H9 (cell line): ENCODE results near the gene DAB1. TPM values are rescaled to one million over a fixed set of nuclear protein-coding genes. Genes with fewer than 3 reads are reported as not detected.

ENCODE experiments used
- DNase-seq: peaks from one replicate; pipeline ENCODE4 v3.0.0-alpha.2; 2017
- H2AFZ ChIP-seq: one replicate; pipeline ENCODE4 v1.6.1; 2013; ENCODE audit warnings: mild to moderate bottlenecking, low read length, control low read depth, moderate library complexity
- H2AK5ac ChIP-seq: 2 replicates; pipeline ENCODE4 v1.6.1; 2013; ENCODE audit warnings: low read length, control low read depth, mixed read lengths; ENCODE audit not compliant: insufficient read length
- H2BK120ac ChIP-seq: one replicate; pipeline ENCODE4 v1.6.1; 2013; ENCODE audit warnings: low read depth, mild to moderate bottlenecking, low read length, control low read depth, inconsistent platforms; ENCODE audit not compliant: poor library complexity, severe bottlenecking
- H2BK12ac ChIP-seq: 2 replicates; pipeline ENCODE4 v1.6.1; 2013; ENCODE audit warnings: low read length, control low read depth, mixed read lengths, low read depth; ENCODE audit not compliant: insufficient read length
- H2BK15ac ChIP-seq: 2 replicates; pipeline ENCODE4 v1.6.1; 2013; ENCODE audit warnings: low read depth, low read length, control low read depth
- H2BK20ac ChIP-seq: one replicate; pipeline ENCODE4 v1.6.1; 2013; ENCODE audit warnings: low read depth, mild to moderate bottlenecking, low read length, control low read depth, inconsistent platforms; ENCODE audit not compliant: poor library complexity, severe bottlenecking
- H2BK5ac ChIP-seq: 2 replicates; pipeline ENCODE4 v1.6.1; 2013; ENCODE audit warnings: low read length, control low read depth, mixed read lengths; ENCODE audit not compliant: insufficient read length
- H3K14ac ChIP-seq: 2 replicates; pipeline ENCODE4 v1.6.1; 2013; ENCODE audit warnings: low read length, control low read depth; ENCODE audit not compliant: insufficient read depth
- H3K18ac ChIP-seq: 2 replicates; pipeline ENCODE4 v1.6.1; 2013; ENCODE audit warnings: low read depth, mild to moderate bottlenecking, mixed read lengths, low read length, control low read depth; ENCODE audit not compliant: insufficient read length
- H3K23ac ChIP-seq: 2 replicates; pipeline ENCODE4 v1.6.1; 2013; ENCODE audit warnings: low read length, control low read depth, mixed read lengths, low read depth; ENCODE audit not compliant: insufficient read length
- H3K23me2 ChIP-seq: 2 replicates; pipeline ENCODE4 v1.6.1; 2013; ENCODE audit warnings: low read depth, mild to moderate bottlenecking, mixed read lengths, low read length, control low read depth; ENCODE audit not compliant: insufficient read length, poor library complexity, severe bottlenecking
- H3K27ac ChIP-seq: 2 replicates; pipeline ENCODE4 v1.5.1; 2013; ENCODE audit warnings: low read length, control low read depth, mixed read lengths, low read depth; ENCODE audit not compliant: insufficient read length
- H3K27me3 ChIP-seq: 2 replicates; pipeline ENCODE4 v1.6.1; 2013; ENCODE audit warnings: low read length, control low read depth, inconsistent platforms; ENCODE audit not compliant: insufficient read depth
- H3K4ac ChIP-seq: 2 replicates; pipeline ENCODE4 v1.6.1; 2013; ENCODE audit warnings: low read depth, mild to moderate bottlenecking, control low read depth, inconsistent platforms, low read length, moderate library complexity
- H3K4me1 ChIP-seq: 2 replicates; pipeline ENCODE4 v1.6.1; 2013; ENCODE audit warnings: low read length, control low read depth, inconsistent platforms; ENCODE audit not compliant: insufficient read depth
- H3K4me2 ChIP-seq: 2 replicates; pipeline ENCODE4 v1.6.1; 2013; ENCODE audit warnings: low read length, control low read depth, mixed read lengths; ENCODE audit not compliant: insufficient read length, insufficient read depth
- H3K56ac ChIP-seq: 2 replicates; pipeline ENCODE4 v1.6.1; 2013; ENCODE audit warnings: low read depth, mild to moderate bottlenecking, mixed read lengths, low read length, control low read depth; ENCODE audit not compliant: insufficient read length
- H3K79me1 ChIP-seq: 2 replicates; pipeline ENCODE4 v1.6.1; 2013; ENCODE audit warnings: low read depth, mild to moderate bottlenecking, moderate library complexity, low read length, control low read depth, inconsistent platforms; ENCODE audit not compliant: insufficient read depth, poor library complexity, severe bottlenecking
- H3K79me2 ChIP-seq: 2 replicates; pipeline ENCODE4 v1.6.1; 2013; ENCODE audit warnings: low read length, control low read depth, inconsistent platforms; ENCODE audit not compliant: insufficient read depth
- H3K9ac ChIP-seq: 2 replicates; pipeline ENCODE4 v1.6.1; 2013; ENCODE audit warnings: low read length, control low read depth, mixed read lengths; ENCODE audit not compliant: insufficient read length; ENCODE audit errors: extremely low read depth
- H3K9me3 ChIP-seq: one replicate; pipeline ENCODE4 v1.6.1; 2013; ENCODE audit warnings: low read depth, low read length, inconsistent platforms; ENCODE audit not compliant: control insufficient read depth
- H3T11ph ChIP-seq: one replicate; pipeline ENCODE4 v1.6.1; 2013; ENCODE audit warnings: mild to moderate bottlenecking, low read length, control low read depth, inconsistent platforms
- H4K20me1 ChIP-seq: one replicate; pipeline ENCODE4 v1.6.1; 2013; ENCODE audit not compliant: control insufficient read depth, insufficient read length, insufficient read depth
- H4K5ac ChIP-seq: 2 replicates; pipeline ENCODE4 v1.6.1; 2013; ENCODE audit warnings: low read depth, mild to moderate bottlenecking, mixed read lengths, low read length, control low read depth; ENCODE audit not compliant: insufficient read length
- H4K8ac ChIP-seq: replicated peaks from 2 replicates; pipeline ENCODE4 v1.6.1; 2013; ENCODE audit warnings: low read length, control low read depth, mixed read lengths, low read depth; ENCODE audit not compliant: insufficient read length
- H4K91ac ChIP-seq: 2 replicates; pipeline ENCODE4 v1.6.1; 2013; ENCODE audit warnings: low read depth, mild to moderate bottlenecking, moderate library complexity, mixed read lengths, low read length, control low read depth; ENCODE audit not compliant: insufficient read length
- H3K27ac Mint-ChIP-seq, 3 experiments: 2 replicates in 2 of 3; 3 replicates in 1 of 3; pipeline ENCODE4 v1.8.0; 2020 to 2021; ENCODE audit warnings: mixed read lengths in 3 of 3, mild to moderate bottlenecking in 1 of 3, moderate library complexity in 1 of 3
- H3K27me3 Mint-ChIP-seq: 2 replicates; pipeline ENCODE4 v1.8.0; 2021; ENCODE audit warnings: low read depth, mild to moderate bottlenecking, moderate library complexity, mixed read lengths
- H3K36me3 Mint-ChIP-seq, 3 experiments: 2 replicates in 2 of 3; 3 replicates in 1 of 3; pipeline ENCODE4 v1.8.0; 2020 to 2021; ENCODE audit warnings: low read depth in 3 of 3, mixed read lengths in 3 of 3; ENCODE audit not compliant: insufficient read depth in 1 of 3
- H3K4me1 Mint-ChIP-seq, 2 experiments: 2 replicates each; pipeline ENCODE4 v1.8.0; 2020; ENCODE audit warnings: mixed read lengths in 2 of 2
- H3K4me3 Mint-ChIP-seq, 2 experiments: 2 replicates in 1 of 2; 3 replicates in 1 of 2; pipeline ENCODE4 v1.8.0; 2020 to 2021; ENCODE audit warnings: mild to moderate bottlenecking in 2 of 2, mixed read lengths in 2 of 2, moderate library complexity in 1 of 2
- H3K9me3 Mint-ChIP-seq, 2 experiments: 2 replicates in 1 of 2; 3 replicates in 1 of 2; pipeline ENCODE4 v1.8.0; 2020; ENCODE audit warnings: mild to moderate bottlenecking in 2 of 2, mixed read lengths in 2 of 2, moderate library complexity in 1 of 2
- WGBS: extraction: QIAGEN DNeasy Blood & Tissue Kit; methylation state at CpG from one replicate; pipeline ENCODE4 v1.1.7; 2013; ENCODE audit warnings: missing lambda C conversion rate, low lambda C conversion rate, mixed read lengths; ENCODE audit not compliant: insufficient read length; ENCODE audit errors: extremely low coverage; 5-methylcytosine and 5-hydroxymethylcytosine counted together
- total RNA-seq: library from RNA; stranded (reverse); gene quantifications from 2 replicates; pipeline ENCODE4 v1.2.1, GENCODE V29; 2021
- TF ChIP-seq, protein P1 (sequence below): fragments of 200-600 bp; sonication (generic); conservative IDR thresholded peaks from 3 replicates; pipeline ENCODE4 v1.8.0; 2021; ENCODE audit warnings: antibody characterized with exemption, mild to moderate bottlenecking

The DAB1 gene
- total RNA-seq, 1 experiment from 2014 or later: 9.3 TPM

DNA sequence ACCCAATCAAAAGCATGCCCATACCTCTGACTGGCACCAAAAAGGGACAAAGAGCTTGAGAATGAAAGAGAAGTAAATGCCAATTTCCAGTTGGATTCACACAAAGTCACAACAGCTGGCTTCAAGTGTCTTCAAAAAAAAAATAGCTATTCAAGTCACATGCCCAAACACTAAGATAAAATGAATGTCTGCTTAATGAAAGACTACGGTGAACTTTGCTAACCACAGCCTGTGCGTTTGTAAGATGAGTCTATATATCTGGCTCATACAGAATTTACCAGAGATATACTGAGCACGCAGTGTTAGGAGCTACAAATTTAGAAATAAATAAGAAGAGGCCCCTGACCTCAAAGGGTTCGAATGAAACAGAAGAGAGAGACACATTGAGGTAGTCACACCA lies 73.2 kb downstream of the DAB1 start:
- no peaks in the 10 kb centered on the region; a peak in 1 of 5 replicates for H3K9me3 Mint-ChIP-seq
- no peak overlapping the region for H3K4me3 Mint-ChIP-seq
- TF ChIP-seq, protein P1, sequence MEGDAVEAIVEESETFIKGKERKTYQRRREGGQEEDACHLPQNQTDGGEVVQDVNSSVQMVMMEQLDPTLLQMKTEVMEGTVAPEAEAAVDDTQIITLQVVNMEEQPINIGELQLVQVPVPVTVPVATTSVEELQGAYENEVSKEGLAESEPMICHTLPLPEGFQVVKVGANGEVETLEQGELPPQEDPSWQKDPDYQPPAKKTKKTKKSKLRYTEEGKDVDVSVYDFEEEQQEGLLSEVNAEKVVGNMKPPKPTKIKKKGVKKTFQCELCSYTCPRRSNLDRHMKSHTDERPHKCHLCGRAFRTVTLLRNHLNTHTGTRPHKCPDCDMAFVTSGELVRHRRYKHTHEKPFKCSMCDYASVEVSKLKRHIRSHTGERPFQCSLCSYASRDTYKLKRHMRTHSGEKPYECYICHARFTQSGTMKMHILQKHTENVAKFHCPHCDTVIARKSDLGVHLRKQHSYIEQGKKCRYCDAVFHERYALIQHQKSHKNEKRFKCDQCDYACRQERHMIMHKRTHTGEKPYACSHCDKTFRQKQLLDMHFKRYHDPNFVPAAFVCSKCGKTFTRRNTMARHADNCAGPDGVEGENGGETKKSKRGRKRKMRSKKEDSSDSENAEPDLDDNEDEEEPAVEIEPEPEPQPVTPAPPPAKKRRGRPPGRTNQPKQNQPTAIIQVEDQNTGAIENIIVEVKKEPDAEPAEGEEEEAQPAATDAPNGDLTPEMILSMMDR: no peak

More for the DNA sequence above, 73.2 kb downstream of the DAB1 start:
- H3K18ac ChIP-seq: no peak overlapping the region
- no peak for DNase-seq
- H4K20me1 ChIP-seq: no peaks in the 10 kb centered on the region
- H3K14ac ChIP-seq: no peak overlapping the region
- no peak overlapping the region for H2AK5ac ChIP-seq
- no peaks in the 10 kb centered on the region; the same call in 1 of the 2 replicates for H3K4me1 ChIP-seq
- H3K27me3 ChIP-seq: no peaks in the 10 kb centered on the region
- H4K91ac ChIP-seq: no peak overlapping the region
- WGBS: no CpG with 5 or more reads among the region's 4 CpGs
- peaks cover 0 to 6% (median 0%) of the 10 kb centered on the region in 3 experiments; a peak in 1 of 7 replicates for H3K36me3 Mint-ChIP-seq
- H4K5ac ChIP-seq: no peak overlapping the region
- no peak overlapping the region for H2BK12ac ChIP-seq
- peaks cover 13 to 14% of the 10 kb centered on the region in 2 experiments; a peak in 3 of 4 replicates for H3K4me1 Mint-ChIP-seq
- H2BK120ac ChIP-seq: no peak overlapping the region
- no peak overlapping the region for H3K27ac ChIP-seq
- H3K79me1 ChIP-seq: no peaks in the 10 kb centered on the region
- no peak overlapping the region for H3K27ac Mint-ChIP-seq
- no peaks in the 10 kb centered on the region for H3K9me3 ChIP-seq
- no peak overlapping the region for H3K4ac ChIP-seq
- no peak overlapping the region for H4K8ac ChIP-seq
- no peak overlapping the region for H2BK5ac ChIP-seq
- no peak overlapping the region for H2BK20ac ChIP-seq
- no peaks in the 10 kb centered on the region for H3K23me2 ChIP-seq
- no peaks in the 10 kb centered on the region for H3K79me2 ChIP-seq
- H3K9ac ChIP-seq: no peak overlapping the region
- no peak overlapping the region for H2AFZ ChIP-seq
- no peak overlapping the region for H2BK15ac ChIP-seq
- no peak overlapping the region for H3T11ph ChIP-seq
- no peaks in the 10 kb centered on the region for H3K27me3 Mint-ChIP-seq
- H3K4me2 ChIP-seq: no peak overlapping the region
- no peak overlapping the region for H3K23ac ChIP-seq
- H3K56ac ChIP-seq: no peak overlapping the region
